ENCODE data around the gene CHST11.
A peak's percentile ranks its signal among the peaks of the same experiment; 100 is the strongest.

CHST11 gene

GRCh38 chr12:104793285-104793684 lies 336.5 kb downstream of the CHST11 start:
- no peak overlapping the region for H3K4me3 ChIP-seq (ENCODE audit: control insufficient read depth, low read depth, low read length)
- peak; percentile 86 for DNase-seq (ENCODE audit: low read depth)
- TF ChIP-seq, protein P1, sequence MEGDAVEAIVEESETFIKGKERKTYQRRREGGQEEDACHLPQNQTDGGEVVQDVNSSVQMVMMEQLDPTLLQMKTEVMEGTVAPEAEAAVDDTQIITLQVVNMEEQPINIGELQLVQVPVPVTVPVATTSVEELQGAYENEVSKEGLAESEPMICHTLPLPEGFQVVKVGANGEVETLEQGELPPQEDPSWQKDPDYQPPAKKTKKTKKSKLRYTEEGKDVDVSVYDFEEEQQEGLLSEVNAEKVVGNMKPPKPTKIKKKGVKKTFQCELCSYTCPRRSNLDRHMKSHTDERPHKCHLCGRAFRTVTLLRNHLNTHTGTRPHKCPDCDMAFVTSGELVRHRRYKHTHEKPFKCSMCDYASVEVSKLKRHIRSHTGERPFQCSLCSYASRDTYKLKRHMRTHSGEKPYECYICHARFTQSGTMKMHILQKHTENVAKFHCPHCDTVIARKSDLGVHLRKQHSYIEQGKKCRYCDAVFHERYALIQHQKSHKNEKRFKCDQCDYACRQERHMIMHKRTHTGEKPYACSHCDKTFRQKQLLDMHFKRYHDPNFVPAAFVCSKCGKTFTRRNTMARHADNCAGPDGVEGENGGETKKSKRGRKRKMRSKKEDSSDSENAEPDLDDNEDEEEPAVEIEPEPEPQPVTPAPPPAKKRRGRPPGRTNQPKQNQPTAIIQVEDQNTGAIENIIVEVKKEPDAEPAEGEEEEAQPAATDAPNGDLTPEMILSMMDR (IDR thresholded peaks at IDR 0.05; ENCODE audit: control insufficient read depth, insufficient read depth, low read depth, low read length, missing control alignments), result peak; percentile 26

- TF ChIP-seq, protein P1 (IDR thresholded peaks at IDR 0.05; ENCODE audit: control insufficient read depth, insufficient read depth, low read depth, low read length, missing control alignments), result no peak
- no peak for DNase-seq (ENCODE audit: low read depth)
- no peak overlapping the region for H3K4me3 ChIP-seq (ENCODE audit: control insufficient read depth, low read depth, low read length)
These were observed 337.2 kb downstream of the CHST11 start for GRCh38 chr12:104793968-104794367.

DNA sequence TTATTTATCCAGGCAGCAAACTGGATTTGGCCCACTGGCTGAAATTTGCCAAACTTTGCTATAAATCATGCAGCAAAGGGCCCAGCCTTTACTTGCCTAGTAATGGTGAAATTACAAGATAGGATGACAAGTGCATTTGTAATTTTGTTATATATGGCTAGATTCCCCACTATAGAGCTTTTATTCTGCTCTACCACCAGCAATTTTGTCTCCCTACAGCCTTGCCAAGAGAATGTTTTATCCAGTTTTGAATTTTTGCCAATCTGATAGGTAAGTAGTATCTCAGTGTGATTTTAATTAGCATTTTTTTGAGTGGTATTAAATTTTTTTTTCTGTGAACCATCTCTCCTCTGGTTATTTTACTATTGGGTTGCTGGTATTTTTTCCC lies 339.7 kb downstream of the CHST11 start:
- TF ChIP-seq, protein P1 (IDR thresholded peaks at IDR 0.05; ENCODE audit: control insufficient read depth, insufficient read depth, low read depth, low read length, missing control alignments), result no peak
- no peak overlapping the region for H3K4me3 ChIP-seq (ENCODE audit: control insufficient read depth, low read depth, low read length)
- no peak for DNase-seq (ENCODE audit: low read depth)

DNA sequence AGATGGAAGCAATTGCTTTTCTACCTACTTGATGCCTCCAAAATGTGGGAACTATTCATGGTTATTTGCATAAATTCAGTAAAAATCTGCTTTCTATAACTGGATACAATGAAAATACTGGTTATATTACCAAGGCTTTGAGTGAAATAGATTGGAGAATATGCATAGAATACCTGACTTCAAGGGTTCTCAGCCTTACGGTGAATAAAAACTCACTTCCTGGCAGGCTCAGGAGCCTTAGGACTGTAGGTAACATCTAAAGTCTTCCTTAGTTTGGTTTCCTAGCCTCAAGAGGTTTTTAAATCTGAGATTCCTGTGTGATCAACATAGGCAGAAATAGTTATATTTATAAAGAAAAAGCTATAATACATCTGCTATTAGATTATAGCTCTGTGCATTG lies 342.7 kb downstream of the CHST11 start:
- TF ChIP-seq, protein P1 (IDR thresholded peaks at IDR 0.05; ENCODE audit: control insufficient read depth, insufficient read depth, low read depth, low read length, missing control alignments), result no peak
- no peak overlapping the region for H3K4me3 ChIP-seq (ENCODE audit: control insufficient read depth, low read depth, low read length)
- DNase-seq (ENCODE audit: low read depth), result no peak

DNA sequence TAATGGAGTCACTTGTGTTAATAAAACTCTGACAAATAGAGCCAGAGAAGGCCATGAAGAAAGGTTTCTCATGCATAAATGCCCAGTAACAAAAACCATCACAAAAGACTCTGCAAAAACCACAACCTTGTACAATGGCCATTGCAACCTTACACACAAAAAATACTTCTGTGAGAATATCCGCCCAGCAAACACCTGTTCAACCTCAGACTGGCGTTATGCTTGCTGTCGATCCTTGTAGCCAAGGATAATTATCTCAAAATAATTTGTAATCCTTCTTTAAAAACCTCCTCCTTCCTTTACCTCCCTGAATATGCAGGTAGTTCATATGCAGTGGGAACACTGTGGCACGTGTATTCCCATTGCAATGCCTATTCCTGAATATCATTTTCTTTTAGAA lies 344.3 kb downstream of the CHST11 start:
- TF ChIP-seq, protein P1 (IDR thresholded peaks at IDR 0.05; ENCODE audit: control insufficient read depth, insufficient read depth, low read depth, low read length, missing control alignments), result no peak
- H3K4me3 ChIP-seq (ENCODE audit: control insufficient read depth, low read depth, low read length), result no peak overlapping the region
- DNase-seq (ENCODE audit: low read depth), result no peak

GRCh38 chr12:104801427-104801826 lies 344.7 kb downstream of the CHST11 start:
- TF ChIP-seq, protein P1 (IDR thresholded peaks at IDR 0.05; ENCODE audit: control insufficient read depth, insufficient read depth, low read depth, low read length, missing control alignments), result no peak
- no peak for DNase-seq (ENCODE audit: low read depth)
- no peak overlapping the region for H3K4me3 ChIP-seq (ENCODE audit: control insufficient read depth, low read depth, low read length)

- DNase-seq (ENCODE audit: low read depth), result no peak
- TF ChIP-seq, protein P1 (IDR thresholded peaks at IDR 0.05; ENCODE audit: control insufficient read depth, insufficient read depth, low read depth, low read length, missing control alignments), result no peak
- H3K4me3 ChIP-seq (ENCODE audit: control insufficient read depth, low read depth, low read length), result no peak overlapping the region
These were observed 345.5 kb downstream of the CHST11 start for GRCh38 chr12:104802208-104802607.
